ENCODE data around the gene TRDN.
"Not testable (repeated sequence)": the region's sequence is repeated elsewhere in the genome, so short reads cannot be mapped to it uniquely, and the experiment has no call there.

The TRDN gene

DNA sequence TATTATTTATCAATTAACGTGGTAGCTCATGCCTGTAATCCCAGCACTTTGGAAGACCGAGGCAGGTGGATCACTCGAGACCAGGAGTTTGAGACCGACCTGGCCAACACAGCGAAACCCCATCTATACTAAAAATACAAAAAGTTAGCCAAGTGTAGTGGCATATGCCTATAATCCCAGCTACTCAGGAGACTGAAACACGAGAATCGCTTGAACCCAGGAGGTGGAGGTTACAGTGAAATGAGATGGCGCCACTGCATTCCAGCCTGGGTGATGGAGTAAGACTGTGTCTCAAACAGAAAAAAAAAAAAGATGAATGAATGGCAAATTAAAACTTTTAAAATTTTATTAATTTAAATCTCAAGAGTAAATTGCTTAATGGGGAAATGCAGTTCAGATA is 341.1 kb downstream of the TRDN start:
- no peak overlapping the region for H3K4me3 ChIP-seq (ENCODE audit: low read length)
- DNase-seq (ENCODE audit: low read depth) = no peak
- TF ChIP-seq, protein P1, sequence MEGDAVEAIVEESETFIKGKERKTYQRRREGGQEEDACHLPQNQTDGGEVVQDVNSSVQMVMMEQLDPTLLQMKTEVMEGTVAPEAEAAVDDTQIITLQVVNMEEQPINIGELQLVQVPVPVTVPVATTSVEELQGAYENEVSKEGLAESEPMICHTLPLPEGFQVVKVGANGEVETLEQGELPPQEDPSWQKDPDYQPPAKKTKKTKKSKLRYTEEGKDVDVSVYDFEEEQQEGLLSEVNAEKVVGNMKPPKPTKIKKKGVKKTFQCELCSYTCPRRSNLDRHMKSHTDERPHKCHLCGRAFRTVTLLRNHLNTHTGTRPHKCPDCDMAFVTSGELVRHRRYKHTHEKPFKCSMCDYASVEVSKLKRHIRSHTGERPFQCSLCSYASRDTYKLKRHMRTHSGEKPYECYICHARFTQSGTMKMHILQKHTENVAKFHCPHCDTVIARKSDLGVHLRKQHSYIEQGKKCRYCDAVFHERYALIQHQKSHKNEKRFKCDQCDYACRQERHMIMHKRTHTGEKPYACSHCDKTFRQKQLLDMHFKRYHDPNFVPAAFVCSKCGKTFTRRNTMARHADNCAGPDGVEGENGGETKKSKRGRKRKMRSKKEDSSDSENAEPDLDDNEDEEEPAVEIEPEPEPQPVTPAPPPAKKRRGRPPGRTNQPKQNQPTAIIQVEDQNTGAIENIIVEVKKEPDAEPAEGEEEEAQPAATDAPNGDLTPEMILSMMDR (conservative IDR thresholded peaks at IDR 0.05; ENCODE audit: low read depth, low read length) = no peak

DNA sequence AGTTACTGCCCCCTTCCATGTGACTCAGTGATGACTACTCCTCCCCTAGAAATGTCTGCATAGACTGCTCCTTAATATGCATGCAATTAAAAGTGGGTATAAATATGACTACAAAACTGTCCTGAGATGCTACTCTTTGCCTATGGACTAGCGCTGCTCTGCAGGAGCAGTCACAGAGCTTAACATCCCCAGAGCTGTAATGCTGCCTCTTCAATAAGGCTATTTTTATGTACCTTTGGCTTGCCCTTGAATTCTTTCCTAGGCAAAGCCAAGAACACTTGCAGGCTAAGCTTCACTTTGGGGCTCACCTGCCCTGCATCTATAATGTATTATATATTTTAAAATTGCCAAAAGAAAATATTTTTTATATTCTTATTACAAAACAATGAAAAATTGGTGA is 341.6 kb downstream of the TRDN start:
- no peak for DNase-seq (ENCODE audit: low read depth)
- TF ChIP-seq, protein P1 (conservative IDR thresholded peaks at IDR 0.05; ENCODE audit: low read depth, low read length) = no peak
- H3K4me3 ChIP-seq (ENCODE audit: low read length) = no peak overlapping the region

DNA sequence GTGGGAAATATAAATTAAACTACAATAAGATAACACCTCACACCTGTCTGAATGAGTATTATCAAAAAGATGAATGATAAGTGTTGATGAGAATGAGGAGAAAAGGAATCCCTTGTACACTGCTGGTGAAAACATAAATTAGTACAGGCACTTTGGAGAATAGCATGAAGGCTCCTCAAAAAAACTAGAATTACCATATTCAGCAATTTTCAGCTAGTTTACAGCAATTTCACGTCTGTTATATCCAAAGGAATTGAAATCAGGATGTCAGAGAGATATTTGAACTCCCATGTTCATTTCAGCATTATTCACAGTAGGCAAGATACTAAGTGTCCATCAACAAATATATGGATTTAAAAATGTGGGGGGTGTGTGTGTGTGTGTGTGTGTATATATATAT is 348.1 kb downstream of the TRDN start:
- no peak overlapping the region for H3K4me3 ChIP-seq (ENCODE audit: low read length)
- DNase-seq (ENCODE audit: low read depth) = no peak
- TF ChIP-seq, protein P1 (conservative IDR thresholded peaks at IDR 0.05; ENCODE audit: low read depth, low read length) = no peak

DNA sequence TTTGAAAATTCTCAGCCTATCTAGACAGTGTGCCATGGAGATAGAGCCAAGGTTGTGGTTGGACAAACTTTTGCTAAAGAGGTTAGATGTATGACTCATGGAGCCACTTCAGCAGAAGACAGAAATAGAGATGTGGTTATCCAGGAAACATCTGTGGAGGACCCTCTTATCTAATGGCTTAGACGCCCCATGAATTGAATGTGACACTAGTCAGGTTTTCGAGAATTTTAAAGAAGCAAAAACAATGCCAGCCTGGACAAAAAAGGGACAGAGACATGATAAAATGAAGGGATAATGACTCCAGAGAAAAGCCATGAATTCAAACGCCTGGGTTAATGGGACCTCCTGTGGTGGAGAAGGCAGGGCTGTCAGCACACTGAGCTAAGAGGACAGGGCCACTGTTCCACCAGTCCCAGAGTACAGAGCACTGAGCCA is 360.2 kb downstream of the TRDN start:
- no peak for DNase-seq (ENCODE audit: low read depth)
- H3K4me3 ChIP-seq (ENCODE audit: low read length) = no peak overlapping the region
- TF ChIP-seq, protein P1 (conservative IDR thresholded peaks at IDR 0.05; ENCODE audit: low read depth, low read length) = no peak

DNA sequence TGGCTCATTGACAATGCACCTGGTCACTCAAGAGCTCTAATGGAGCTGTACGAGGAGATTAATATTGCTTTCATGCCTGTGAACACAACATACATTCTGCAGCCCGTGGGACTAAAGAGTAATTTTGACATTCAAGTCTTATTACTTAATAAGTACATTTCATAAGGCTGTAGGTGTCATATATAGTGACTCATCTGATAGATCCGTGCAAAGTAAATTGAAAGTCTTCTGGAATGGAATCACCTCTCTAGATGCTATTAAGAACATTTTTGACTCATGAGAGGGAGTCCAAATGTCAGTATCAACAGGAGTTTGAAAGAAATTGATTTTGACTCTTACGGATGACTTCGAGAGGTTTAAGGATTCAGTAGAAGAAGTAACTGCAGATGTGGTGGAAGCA is 372.8 kb downstream of the TRDN start:
- no peak overlapping the region for H3K4me3 ChIP-seq (ENCODE audit: low read length)
- no peak for DNase-seq (ENCODE audit: low read depth)
- TF ChIP-seq, protein P1 (conservative IDR thresholded peaks at IDR 0.05; ENCODE audit: low read depth, low read length) = no peak

DNA sequence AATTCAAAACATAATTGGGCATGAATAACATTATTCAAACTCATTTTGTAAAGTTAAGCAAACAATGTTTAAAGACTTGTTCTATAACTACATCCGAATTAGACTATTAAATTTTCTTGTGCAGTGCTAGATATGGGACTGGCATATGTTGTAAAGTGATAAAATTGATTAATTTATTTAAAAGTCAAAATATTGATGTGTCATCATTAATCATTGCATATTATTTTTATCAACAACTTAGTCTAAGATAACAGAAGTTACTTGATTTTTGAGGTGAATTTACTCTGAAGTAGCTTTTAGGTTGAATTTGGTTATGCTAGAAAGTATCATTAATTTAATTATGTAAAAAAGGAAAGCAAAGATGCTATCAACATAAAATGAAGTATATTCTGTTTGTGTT is 396.1 kb downstream of the TRDN start:
- no peak for DNase-seq (ENCODE audit: low read depth)
- no peak overlapping the region for H3K4me3 ChIP-seq (ENCODE audit: low read length)
- TF ChIP-seq, protein P1 (conservative IDR thresholded peaks at IDR 0.05; ENCODE audit: low read depth, low read length) = no peak

DNA sequence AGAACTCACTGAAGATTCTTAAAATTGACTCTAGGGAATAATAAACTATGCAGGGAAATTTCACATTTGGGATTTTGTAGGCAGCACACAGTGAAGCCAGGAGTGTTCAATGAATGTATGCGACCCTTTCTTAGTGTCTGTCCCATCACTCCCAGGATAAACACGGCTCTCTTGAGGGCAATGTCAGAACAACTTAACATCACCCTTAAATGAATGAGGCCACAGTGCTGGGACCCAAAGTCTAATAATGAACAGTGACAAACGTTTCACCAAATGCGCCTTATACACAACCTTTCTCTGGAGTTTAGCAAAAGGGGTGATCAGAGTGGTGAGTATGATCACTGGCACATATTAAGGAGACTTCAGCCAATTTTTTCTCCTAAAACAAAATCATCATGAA is 403.4 kb downstream of the TRDN start:
- no peak overlapping the region for H3K4me3 ChIP-seq (ENCODE audit: low read length)
- DNase-seq (ENCODE audit: low read depth) = no peak
- TF ChIP-seq, protein P1 (conservative IDR thresholded peaks at IDR 0.05; ENCODE audit: low read depth, low read length) = no peak

DNA sequence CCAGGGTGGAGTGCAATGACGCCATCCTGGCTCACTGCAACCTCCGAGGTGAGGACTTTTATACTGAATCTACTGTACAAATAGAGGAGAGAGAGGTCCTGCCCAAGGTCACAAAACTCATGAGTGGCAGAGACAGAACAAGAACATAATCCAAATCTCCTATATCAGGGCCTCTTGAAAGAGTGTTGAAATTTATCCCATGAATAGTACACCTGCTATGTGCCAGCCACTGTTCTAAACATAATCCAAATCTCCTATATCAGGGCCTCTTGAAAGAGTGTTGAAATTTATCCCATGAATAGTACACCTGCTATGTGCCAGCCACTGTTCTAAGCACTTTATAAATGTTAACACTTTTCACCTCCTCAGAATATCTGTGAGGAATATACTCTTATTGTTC is 409.0 kb downstream of the TRDN start:
- DNase-seq (ENCODE audit: low read depth); H3K4me3 ChIP-seq (ENCODE audit: low read length): not testable (repeated sequence)
